AG04450 (cell line): Measurements from ENCODE around the gene TMEM214. TPM values are rescaled to one million over a fixed set of nuclear protein-coding genes. Genes with fewer than 3 reads are reported as not detected.

Experiments
- CTCF ChIA-PET: fragments of 300-600, 350-600 bp; formaldehyde crosslinking; extraction: SDS; loops from one replicate; lab custom pipeline; 2022; ENCODE audit warnings: antibody characterized with exemption, inconsistent platforms; lab: Charles Lee
- POLR2A ChIA-PET: fragments of 350-600 bp; formaldehyde crosslinking; extraction: SDS; loops from one replicate; lab custom pipeline; 2021; ENCODE audit warnings: antibody characterized with exemption, inconsistent platforms; lab: Yijun Ruan, JAX
- DNase-seq: peaks from one replicate; pipeline ENCODE4 v3.0.0-alpha.2; 2011; ENCODE audit warnings: low read depth, low spot score
- H3K27ac ChIP-seq: one replicate; pipeline ENCODE4 v1.5.1; 2012; ENCODE audit warnings: low read depth, low read length, control low read depth
- H3K27me3 ChIP-seq: one replicate; pipeline ENCODE4 v1.6.0; 2012; ENCODE audit warnings: low read length; ENCODE audit not compliant: control insufficient read depth, insufficient read depth
- H3K4me3 ChIP-seq: 2 replicates; pipeline ENCODE4 v1.5.1; 2011; ENCODE audit warnings: mild to moderate bottlenecking, low read depth, low read length, control low read depth
- H3K9me3 ChIP-seq: 2 replicates; pipeline ENCODE4 v1.5.1; 2012; ENCODE audit warnings: low read length; ENCODE audit not compliant: control insufficient read depth, insufficient read depth
- polyA plus RNA-seq: library from polyadenylated mRNA; depleted of rRNA; stranded (reverse); fragments of >200 nt; gene quantifications from 2 replicates; pipeline ENCODE4 v1.2.3, GENCODE V29; 2011
- TF ChIP-seq, protein P1 (sequence below): IDR thresholded peaks from 2 replicates; pipeline ENCODE4 v1.5.1; 2011; ENCODE audit warnings: low read depth, low read length, control low read depth, inconsistent platforms

The TMEM214 gene
- polyA plus RNA-seq, 1 experiment = 121 TPM

DNA sequence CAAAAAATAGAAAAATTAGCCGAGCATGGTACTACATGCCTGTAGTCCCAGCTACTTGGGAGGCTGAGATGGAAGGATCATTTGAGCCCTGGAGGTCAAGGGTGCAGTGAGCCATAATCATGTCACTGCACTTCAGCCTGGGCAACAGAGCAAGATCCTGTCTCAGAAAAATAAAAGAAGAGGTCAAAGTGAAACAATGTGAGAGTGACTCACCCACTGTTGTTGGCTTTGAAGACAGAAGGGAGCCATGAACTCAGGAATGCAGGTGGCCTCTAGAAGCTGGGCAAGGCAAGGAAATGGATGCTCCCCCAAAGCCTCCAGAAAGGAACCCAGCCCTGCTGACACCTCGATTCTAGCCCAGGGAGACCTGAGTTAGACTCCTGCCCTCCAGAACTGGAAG, 3.7 kb upstream of the TMEM214 start:
- peak overlapping the region; percentile 11 for H3K27ac ChIP-seq
- H3K27me3 ChIP-seq = no peaks in the 10 kb centered on the region
- ChIA-PET CTCF (interaction anchor here (0.9 to 1.3 kb wide), 2 partner anchors 12 to 183 kb away, joined by 5 to 8 read pairs; no protein-coding TSS in a partner anchor), POLR2A (no interaction called here)
- H3K9me3 ChIP-seq = no peaks in the 10 kb centered on the region; the same call in 1 of the 2 replicates
- TF ChIP-seq, protein P1, sequence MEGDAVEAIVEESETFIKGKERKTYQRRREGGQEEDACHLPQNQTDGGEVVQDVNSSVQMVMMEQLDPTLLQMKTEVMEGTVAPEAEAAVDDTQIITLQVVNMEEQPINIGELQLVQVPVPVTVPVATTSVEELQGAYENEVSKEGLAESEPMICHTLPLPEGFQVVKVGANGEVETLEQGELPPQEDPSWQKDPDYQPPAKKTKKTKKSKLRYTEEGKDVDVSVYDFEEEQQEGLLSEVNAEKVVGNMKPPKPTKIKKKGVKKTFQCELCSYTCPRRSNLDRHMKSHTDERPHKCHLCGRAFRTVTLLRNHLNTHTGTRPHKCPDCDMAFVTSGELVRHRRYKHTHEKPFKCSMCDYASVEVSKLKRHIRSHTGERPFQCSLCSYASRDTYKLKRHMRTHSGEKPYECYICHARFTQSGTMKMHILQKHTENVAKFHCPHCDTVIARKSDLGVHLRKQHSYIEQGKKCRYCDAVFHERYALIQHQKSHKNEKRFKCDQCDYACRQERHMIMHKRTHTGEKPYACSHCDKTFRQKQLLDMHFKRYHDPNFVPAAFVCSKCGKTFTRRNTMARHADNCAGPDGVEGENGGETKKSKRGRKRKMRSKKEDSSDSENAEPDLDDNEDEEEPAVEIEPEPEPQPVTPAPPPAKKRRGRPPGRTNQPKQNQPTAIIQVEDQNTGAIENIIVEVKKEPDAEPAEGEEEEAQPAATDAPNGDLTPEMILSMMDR = no peak
- no peak overlapping the region for H3K4me3 ChIP-seq
- no peak for DNase-seq

DNA sequence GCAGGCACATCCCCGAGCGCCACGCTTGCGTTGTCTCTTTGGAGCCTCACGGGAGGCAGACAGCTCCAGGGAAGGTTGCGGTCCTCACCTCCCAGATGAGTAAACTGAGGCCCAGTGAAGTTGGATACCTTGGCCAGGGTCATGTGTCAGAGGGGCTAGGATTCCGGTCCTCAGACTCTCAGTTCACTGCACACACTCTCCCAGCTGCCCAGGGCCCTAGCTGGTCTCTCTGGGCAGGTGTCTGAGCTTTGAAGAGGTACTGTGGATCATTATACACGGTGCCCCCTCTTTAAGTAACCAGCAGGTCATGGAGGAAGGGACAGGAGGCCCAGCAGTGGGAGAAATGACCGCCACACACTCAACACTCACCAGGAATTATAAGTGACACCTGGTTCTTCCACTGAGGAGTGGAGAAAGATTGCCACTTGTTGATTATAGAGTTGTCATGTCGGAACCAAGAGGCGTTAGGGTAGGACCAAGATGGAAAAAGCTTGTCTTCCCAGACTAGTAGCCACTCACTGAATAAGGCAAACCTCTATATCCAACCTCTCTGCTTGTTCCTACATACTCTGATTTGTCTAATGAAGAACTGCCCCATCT, 588 bp downstream of the TMEM214 start:
- no peak for DNase-seq
- Histone ChIP-seq H3K27ac (peak overlapping the region; percentile 68), H3K4me3 (peak overlapping the region; percentile 95), H3K9me3 (no peaks in the 10 kb centered on the region; the same call in 1 of the 2 replicates), H3K27me3 (no peaks in the 10 kb centered on the region)
- TF ChIP-seq, protein P1 = no peak
- ChIA-PET POLR2A (interaction anchor here (0.7 to 2.8 kb wide), 3 partner anchors 12 to 48 kb away, joined by 7 to 26 read pairs (median 16); no protein-coding TSS in a partner anchor), CTCF (interaction anchor here (0.9 to 2.8 kb wide), 4 partner anchors 10 to 187 kb away, joined by 3 to 8 read pairs (median 4); no protein-coding TSS in a partner anchor)

DNA sequence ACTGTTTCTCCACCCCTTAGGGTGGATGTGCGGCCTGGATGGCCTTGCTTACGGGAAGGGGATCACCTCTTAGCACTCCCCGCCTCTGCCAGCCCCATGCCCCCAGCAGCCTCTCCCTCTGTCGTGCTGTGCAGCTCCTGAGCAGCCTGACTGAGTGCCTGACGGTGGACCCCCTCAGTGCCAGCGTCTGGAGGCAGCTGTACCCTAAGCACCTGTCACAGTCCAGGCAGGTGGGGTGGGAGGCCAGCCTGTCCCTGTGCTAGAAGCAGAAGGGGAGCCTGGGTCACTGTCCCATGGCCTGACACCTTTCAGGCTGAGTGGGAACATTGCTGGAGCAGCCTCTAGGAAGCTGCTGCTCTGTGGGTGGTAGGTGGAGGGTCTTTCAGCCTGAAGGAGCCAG, 5.2 kb downstream of the TMEM214 start:
- Histone ChIP-seq H3K27me3 (no peaks in the 10 kb centered on the region), H3K4me3 (no peak overlapping the region), H3K27ac (no peak overlapping the region), H3K9me3 (no peaks in the 10 kb centered on the region; the same call in 1 of the 2 replicates)
- CTCF ChIA-PET = no interaction called here
- TF ChIP-seq, protein P1 = no peak
- POLR2A ChIA-PET = interaction anchor here (4.2 kb wide), 1 partner anchor 12 kb away, joined by 22 read pairs; the partner anchor contains the start of gene AGBL5
- DNase-seq = no peak

GRCh38 chr2:27038631-27039339, 6.0 kb downstream of the TMEM214 start:
- Histone ChIP-seq H3K4me3 (no peak overlapping the region), H3K9me3 (no peaks in the 10 kb centered on the region), H3K27me3 (no peaks in the 10 kb centered on the region), H3K27ac (no peak overlapping the region)
- ChIA-PET POLR2A (interaction anchor here (4.2 kb wide), 1 partner anchor 12 kb away, joined by 22 read pairs; the partner anchor contains the start of gene AGBL5), CTCF (no interaction called here)
- no peak for DNase-seq
- TF ChIP-seq, protein P1 = no peak

GRCh38 chr2:27039426-27039825, 6.7 kb downstream of the TMEM214 start:
- TF ChIP-seq, protein P1 = no peak
- ChIA-PET CTCF (no interaction called here), POLR2A (interaction anchor here (4.2 kb wide), 1 partner anchor 11 kb away, joined by 22 read pairs; the partner anchor contains the start of gene AGBL5)

More at GRCh38 chr2:27039426-27039825, 6.7 kb downstream of the TMEM214 start:
- Histone ChIP-seq H3K27me3 (no peaks in the 10 kb centered on the region), H3K27ac (no peak overlapping the region), H3K9me3 (no peaks in the 10 kb centered on the region), H3K4me3 (no peak overlapping the region)
- no peak for DNase-seq
